NCI-H128 (cell line): ENCODE results near the gene MRPL55.
"Not testable (repeated sequence)": the region's sequence is repeated elsewhere in the genome, so short reads cannot be mapped to it uniquely, and the experiment has no call there.

Experiments
- DNase-seq: peaks from one replicate; lab custom pipeline; 2025; ENCODE audit not compliant: unreplicated experiment; lab: John Stamatoyannopoulos, UW

MRPL55 gene

DNA sequence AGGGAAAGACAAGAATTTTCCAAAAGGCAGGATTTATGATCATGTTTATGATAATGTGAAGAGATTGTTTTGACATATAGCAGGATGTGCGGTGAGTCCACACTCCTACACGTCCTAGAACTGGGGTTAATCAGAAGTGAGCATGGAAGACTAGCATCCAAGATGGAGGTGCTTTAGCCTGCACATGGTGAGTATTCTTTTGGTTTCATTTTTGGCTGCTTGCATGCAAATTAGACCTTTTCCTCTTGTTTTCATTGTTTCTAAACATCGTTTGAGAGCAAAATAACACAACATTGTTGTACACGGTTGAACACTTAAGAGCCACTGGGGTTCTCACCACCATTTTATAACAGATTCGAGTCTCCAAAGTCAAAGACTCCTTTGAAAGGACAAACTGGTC, 16.1 kb upstream of the MRPL55 start:
- no peak for DNase-seq

DNA sequence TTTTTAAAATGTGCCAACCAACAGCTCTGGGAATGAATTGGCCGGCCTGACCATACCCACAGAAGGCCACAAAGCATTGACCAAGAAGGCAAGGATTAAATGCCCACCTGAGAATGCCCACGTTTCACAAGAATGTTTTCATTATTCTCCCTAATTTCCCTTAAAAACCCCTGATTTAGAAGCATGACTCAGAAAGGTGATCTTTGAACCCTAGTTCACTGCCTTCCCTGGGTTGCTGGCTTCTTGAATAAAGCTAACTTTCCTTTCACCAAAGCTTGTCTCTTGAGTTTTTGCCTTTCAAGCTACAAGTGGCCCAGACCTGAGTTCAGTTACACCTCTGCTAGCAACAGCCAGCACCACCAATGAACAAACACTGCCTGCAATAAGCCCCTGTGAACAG, 14.4 kb upstream of the MRPL55 start:
- no peak for DNase-seq

DNA sequence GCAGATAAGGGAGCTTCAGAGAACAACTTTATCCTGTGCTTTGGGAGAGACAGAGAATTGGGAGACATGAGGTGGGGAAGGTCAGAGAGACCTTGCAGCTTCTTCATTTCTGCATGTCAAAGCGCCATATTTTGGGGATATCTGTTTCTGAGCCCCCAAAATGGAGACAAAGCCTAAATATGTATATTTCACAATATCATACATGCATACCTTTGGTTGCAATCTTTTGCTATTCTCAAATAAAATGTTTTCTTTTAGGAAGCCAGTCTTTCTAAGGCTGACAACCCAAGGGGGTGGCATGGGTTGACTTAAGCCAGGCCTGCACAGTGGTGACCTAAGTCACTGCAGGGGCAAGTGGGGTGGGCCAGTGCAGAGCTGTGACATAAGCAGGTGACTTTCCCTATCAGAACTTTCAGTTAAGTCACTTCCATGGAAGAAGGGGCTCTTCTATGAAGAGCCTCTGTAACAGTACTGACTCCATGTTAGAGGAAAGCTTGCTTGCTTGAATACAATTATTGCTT, 13.9 kb upstream of the MRPL55 start:
- DNase-seq, result no peak

DNA sequence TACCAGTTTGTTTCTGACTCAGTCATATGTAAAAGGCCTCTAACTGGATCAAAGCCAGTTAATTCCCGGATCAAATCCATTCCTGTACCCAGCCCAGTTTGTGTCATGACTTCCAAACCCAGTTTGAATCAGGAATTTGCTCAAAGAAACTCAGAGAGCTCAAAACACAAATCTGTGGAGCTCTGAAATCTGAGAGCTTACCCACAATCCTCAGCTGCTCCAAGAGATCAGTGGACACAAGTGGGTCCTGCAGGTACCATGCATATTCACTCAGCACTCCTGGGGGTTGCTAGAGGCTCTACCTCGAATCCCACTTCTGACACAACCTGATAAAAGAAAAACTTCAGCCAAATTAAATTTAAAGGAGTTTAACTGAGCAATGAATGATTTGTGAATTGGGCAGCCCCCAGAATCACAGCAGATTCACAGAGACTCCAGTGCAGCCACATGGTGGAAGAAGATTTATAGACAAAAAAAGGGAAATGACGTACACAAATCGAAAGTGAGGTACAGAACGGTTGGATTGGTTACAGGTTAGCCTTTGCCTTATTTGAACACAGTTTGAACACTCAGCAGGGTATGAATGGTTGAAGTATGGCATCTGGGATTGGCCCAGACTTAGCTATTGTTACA, 11.9 kb upstream of the MRPL55 start:
- no peak for DNase-seq

DNA sequence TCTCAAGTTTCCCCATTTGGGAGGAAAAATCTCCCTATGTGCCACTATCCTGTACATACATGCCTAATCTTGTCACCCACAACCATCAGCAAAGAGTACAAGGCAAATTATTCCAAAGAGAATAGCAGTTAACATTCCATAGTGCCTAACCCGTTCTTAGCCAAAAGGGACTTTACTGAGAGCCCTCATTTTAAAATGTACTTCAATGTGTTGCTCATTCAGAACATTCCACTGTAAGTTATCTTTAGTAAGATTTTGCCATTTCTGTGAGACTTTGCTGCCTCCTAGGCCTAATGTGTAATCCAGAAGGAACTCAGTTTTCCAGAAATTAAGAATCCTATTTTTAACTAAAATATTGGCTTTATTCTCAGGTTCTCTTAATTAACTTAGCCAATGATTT, 11.3 kb upstream of the MRPL55 start:
- DNase-seq, result no peak

DNA sequence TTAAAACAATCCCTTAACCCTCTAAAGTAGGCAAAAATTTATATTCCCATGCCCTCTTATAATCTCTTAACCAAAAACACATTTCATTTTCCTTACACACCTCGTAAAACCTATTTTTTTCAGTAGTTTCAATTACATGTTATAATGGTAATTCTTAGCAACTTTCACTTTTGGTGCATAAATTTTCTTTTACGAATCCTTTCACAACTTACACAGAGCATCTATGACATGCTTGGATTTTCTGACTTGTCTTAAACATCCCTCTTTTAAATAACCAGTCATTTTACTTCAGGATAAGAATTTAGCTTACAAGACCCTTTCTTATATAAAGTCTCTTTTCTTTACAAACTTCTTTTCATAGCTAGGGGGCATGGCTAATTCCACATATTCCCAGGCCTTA, 8.9 kb upstream of the MRPL55 start:
- no peak for DNase-seq

DNA sequence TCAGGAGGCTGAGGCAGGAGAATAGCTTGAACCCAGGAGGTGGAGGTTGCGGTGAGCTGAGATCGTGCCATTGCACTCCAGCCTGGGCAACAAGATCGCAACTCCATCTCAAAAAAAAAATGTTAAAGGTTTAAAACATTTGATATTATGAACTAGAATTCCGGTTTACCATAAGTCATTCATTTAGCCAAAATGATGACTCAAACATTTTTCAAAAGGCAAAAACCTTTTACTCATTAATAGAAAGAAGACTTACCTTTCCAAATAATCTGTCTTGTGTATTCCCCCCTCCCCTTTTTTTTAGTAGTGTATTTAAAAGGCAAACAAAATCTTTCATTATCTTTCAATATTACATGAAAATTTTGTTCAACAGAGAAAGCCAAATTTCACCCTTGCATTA, 8.2 kb upstream of the MRPL55 start:
- DNase-seq, result no peak

DNA sequence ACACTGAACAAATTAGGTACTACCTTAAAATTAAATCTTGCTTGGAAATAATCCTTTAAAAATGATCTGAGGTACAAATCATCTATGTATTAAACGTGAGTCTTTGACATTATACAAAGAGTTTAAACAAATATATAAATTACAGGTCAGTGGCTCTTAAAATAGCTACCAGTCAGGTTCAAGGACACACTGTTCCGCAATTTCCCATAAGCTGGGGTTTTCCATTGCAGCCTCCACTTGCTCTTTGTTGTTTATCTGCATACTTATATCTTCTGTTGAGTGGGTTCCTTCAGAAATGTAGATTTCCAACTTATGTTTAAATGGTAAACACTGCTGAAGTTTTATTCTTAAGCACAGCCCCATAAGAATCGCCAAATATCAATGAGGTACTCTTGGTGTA, 5.7 kb upstream of the MRPL55 start:
- no peak for DNase-seq

DNA sequence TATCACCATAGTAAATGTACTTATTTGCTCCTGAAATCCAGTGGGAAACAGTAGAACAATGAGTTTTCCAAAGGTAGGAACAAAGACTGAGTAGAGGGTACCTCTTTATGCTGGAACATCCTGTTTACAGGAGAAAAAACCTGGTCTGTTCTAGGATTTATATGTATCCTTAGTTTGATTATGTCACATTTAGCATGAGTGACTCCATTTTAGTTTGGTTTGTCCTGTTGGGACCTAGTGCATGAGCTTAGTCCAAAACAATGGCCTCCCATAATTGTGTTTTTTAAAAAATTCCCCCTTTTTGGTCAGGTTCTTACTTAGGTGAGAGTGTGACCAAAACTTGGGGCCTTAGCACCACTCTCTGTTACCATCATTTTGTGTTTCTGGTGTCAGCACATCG, 3.5 kb upstream of the MRPL55 start:
- DNase-seq, result no peak

DNA sequence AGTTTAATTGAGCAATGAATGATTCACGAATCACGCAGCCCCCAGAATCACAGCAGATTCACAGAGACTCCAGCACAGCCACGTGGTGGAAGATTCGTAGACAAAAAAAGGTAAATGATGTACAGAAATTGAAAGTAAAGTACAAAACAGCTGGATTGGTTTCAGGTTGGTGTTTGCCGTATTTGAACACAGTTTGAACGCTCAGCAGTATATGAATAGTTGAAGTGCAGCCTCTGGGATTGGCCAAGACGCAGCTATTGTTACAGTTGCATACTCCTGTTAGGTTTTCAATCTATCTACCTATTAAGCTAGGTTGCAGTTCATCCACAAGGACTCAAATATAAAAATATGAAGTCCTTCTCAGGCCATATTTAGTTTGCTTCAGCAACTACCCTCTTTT, 3.1 kb upstream of the MRPL55 start:
- DNase-seq, result no peak

DNA sequence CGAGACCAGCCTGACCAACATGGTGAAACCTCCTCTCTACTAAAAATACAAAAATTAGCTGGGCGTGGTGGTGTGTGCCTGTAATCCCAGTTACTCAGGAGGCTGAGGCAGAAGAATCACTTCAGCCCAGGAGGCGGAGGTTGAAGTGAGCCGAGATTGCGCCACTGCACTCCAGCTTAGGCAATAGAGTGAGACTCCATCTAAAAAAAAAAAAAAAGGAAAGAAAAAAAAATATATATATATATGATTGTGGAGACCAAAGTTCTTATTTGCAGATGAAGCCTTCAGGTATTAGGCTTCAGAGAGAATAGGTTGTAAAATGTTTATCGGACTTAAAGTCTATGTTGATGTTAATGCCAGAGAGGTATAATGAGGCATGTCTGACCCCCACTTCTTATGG, 2.2 kb upstream of the MRPL55 start:
- not testable (repeated sequence) for DNase-seq

DNA sequence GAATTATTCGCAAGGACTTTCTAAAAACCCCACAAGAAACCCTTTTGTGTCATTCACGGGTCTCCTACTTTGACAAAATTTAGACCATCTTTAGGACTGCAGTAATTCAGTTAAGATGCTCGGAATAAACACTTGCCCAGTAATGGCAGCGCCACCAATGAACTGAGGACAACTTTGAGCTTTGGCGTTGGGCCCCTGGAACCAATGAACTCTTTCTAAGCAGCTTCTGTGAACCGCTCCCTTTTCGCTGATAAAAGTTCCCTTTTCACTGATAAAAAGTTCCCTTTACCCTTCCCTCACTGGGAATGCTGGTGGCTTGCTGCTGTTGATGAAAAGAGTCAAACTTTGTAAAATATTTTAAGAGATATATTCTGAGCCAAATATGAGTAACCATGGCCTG, 1.5 kb upstream of the MRPL55 start:
- no peak for DNase-seq

DNA sequence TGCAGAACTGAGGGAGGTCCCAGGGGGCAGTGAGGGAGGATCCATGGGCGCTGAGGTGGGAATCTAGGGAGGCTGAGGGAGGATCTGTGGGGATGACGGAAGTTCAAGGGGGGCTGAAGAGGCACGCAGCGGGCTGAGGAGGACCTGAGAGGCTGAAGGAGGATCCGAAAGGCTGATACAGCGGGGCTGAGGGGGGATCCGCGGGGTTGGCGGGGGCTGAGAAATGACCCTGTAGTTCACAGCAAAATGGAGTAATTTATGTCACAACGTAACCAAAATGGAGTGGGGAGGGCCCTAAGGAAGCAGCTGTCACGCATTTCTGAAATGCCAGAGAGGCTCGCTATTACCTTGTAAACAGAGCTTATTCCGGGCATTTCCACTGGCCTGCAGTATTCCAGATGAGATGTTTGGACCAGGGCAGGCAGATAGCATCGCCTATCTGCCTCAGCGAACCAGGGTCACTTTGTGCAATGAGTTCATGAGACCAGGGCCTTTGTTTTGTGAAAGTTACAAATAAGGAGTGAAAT, 926 bp upstream of the MRPL55 start:
- no peak for DNase-seq

DNA sequence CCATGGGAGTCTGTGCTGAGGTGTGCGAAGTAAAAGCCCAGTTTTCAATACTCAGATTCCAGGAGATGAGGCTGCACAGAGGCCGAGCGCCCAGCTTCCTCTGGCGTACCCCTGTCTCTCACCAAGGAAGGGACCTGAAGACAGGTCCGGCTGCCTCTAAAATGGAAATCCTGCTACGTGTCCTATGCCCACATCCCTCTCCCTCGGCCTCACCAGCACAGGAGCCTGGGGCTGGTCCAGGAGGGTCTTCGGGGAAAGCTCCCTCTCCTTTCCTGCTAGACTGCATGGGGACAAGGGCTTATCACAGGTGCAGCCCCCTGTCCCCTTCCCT, 392 bp downstream of the MRPL55 start:
- DNase-seq, result no peak

DNA sequence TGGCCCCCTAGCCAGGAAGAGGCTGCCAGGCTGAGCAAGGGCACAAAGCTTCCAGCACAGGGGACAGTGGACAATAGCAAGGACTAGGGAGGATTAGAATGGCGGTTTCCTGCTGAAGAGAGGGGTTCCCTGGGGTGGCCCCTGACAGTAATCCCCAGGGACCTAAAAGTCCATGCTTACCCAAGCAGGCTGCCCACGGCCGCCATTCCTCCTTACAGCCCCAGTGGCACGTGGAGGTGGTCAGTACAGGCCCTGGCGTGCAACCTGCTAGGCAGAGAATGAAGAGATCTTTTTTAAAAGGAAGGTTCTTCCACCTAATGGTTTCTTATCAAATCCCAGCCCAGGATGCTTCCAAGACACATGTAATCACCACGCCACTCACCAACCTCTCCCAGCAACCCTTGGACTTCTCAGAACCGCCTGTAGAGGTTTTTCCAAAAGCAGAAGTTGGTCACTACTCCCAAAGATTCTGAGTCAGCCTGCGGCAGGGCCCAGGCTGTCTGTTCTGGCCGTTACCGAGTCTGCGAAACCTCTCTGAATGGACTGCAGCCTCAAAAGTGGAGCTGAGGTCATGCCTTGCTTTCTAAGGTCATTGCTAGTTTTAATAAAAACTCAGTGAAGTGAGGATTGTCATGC, 926 bp downstream of the MRPL55 start:
- no peak for DNase-seq

DNA sequence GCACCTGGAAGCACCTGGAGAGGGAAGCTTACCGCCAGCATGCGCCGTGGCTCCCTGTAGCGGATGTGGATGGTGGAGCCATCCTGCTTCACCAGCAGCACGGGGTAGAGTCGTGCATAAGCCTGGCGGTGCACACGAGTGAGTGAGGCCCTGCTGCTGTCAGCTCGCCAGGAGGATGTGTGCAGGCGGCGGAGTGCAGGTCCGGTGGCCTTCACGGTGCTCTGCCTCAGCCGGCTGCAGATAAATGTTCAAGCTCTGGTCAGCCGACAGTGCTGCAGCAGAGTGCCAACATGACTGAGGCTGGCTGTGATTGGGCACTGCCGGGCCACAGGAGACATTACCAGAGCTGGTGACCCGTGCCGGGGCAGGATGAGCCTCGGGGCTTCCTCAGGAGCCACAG, 1.5 kb downstream of the MRPL55 start:
- DNase-seq, result no peak

DNA sequence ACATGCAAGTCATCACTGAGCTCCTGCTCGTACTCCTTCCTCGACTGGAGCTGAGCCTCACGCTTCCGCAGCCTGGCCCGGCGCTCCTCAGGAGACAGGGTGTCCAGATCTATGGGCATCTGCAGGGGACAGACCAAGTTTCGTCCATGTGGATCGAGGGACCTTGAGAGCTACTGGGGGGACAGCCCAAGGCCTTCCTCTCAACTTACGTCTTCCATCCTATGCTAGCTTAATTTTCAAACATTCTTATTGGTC, 2.4 kb downstream of the MRPL55 start:
- DNase-seq, result no peak

DNA sequence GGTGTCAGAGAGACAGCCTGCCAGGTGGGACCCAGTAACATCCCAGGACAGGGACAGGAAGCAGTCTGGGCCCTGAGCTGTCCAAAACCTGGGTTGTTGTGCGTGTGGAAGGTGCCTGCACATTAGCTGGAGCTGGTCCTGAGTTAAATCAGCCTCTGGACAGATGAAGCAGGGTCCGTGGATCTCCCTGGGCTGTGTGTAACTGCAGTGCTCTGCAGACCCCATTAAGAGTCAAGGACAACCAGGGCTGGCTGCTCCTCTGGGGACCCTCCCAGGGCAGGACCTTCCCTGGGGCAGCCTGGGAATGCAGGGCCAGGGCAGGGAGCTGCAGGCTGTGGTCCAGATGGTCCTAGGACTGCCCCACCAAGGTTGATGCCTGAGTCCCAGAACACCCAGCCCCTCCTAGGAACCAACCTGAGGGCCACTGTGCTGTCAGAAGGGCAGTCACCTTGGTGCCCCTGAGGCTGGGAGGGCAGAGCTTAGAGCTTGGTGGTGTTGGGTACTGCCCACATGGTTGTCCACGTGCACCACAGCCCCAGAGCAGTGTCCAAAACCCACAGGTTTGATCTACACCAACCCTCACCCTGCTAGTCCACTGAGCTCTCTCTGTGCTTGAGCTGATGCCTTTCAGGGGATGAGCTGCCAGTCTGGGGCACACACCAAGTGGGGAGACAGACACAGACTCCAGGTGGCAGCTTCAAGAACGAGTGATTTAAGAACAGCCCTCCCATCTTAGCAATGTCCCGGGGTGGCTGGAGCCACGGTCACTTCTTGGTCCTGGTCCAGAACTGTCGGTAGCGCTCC, 2.9 kb downstream of the MRPL55 start:
- no peak for DNase-seq

DNA sequence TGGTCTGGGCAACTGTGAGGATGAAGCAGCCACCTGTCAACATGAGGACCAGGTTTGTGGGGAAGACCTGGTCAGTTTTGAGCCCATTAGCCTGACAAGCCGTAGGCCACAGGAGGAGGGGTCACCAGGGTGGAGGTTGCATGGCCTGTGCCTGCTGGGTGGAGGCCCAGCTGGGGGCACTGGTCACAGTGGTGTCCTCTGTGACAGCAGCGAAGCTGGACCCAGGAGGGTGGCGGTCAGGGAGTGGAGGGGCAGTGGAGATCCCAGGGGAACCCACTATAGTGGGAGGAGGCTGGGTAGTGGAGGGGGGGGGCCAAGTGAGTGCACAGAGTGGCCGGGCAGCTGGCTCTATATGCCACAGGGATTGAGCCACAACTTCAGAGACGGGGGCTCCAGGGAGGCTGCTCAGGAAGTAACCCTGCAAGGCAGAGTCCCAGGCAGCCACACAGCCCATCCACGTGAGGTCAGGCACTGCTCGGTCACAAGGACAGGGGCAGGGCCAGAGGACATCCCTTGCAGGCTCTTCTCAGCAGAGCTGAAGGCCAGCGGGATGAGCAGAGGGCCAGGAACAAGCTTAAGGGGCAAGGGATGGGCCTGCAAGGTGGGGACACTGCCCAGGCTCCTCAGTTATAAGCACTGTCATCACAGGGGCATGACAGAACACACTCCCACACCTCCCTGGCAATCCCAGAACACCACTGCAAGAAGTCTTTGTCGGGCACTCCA, 3.7 kb downstream of the MRPL55 start:
- no peak for DNase-seq

DNA sequence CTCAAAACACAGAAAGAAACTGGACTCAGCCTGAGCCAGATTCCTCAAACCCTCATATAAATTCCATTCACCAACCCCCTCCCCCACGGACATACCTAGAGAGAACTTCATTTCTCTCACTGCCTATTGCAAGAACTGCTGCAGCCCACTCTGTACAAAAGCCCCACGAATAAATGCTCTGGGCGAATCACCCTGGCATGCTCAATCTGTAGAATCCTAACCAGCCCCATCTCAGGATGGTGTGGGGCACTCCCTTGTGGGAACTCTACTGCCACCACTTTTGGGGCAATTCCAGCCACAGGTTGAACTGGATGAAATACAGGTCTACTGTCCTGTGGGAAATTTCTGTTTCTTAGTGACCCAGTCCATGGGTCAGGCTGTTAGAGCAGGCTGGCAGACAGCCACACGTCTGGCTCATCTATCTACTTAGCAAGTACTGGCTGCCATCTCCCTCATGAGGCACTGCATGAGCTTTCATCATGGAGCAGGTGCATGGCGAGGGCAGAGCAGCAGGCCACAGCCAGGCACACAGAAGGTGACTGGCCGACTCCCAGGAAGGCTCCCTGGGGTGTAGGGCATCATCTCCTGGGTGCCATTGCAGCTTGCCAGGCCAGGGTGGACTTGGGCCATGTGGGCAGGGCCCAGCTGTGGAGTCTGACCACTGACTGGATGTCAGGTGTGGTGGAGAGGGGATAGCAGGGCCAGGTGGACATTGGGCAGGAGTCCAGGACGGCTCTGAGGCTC, 4.4 kb downstream of the MRPL55 start:
- no peak for DNase-seq
